CD4-positive, alpha-beta T cell (primary cell): ENCODE data around the gene SNX17. TPM values are rescaled to one million over a fixed set of nuclear protein-coding genes. Genes with fewer than 3 reads are reported as not detected.
A peak's percentile ranks its signal among the peaks of the same experiment; 100 is the strongest.
"Not testable (repeated sequence)": the region's sequence is repeated elsewhere in the genome, so short reads cannot be mapped to it uniquely, and the experiment has no call there.

Experiments
- ATAC-seq: fragments of 200-7000 bp; cut with Tn5 transposase; one replicate; pipeline ENCODE4 v1.10.0; 2022; ENCODE audit warnings: mild to moderate bottlenecking; ENCODE audit not compliant: poor library complexity
- CTCF ChIA-PET: fragments of 350-600 bp; sonication (Branson Sonifier 250); formaldehyde crosslinking; loops from one replicate; lab custom pipeline; 2021; ENCODE audit warnings: antibody characterized with exemption, inconsistent platforms; lab: Charles Lee
- POLR2A ChIA-PET: fragments of 350-600 bp; sonication (Branson Sonifier 250); formaldehyde crosslinking; loops from one replicate; lab custom pipeline; 2021; ENCODE audit warnings: antibody characterized with exemption, inconsistent platforms; lab: Charles Lee
- DNase-seq, 14 experiments: peaks; one replicate each; pipeline ENCODE4 v3.0.0-alpha.2; 2013 to 2020; ENCODE audit warnings: mixed read lengths in 2 of 14
- H3K27ac ChIP-seq, 2 donors: one replicate each; pipeline versions ENCODE4 v1.5.1 to v1.7.0; 2013; ENCODE audit warnings: low read length in 2 of 2, low read depth in 1 of 2, mild to moderate bottlenecking in 1 of 2
- H3K27me3 ChIP-seq, 2 experiments: 1 replicate in 1 of 2; 2 replicates in 1 of 2; pipeline versions ENCODE4 v1.6.1 to v1.7.0; 2013; ENCODE audit warnings: low read length in 2 of 2, control low read depth in 1 of 2, mild to moderate bottlenecking in 1 of 2, moderate library complexity in 1 of 2; ENCODE audit not compliant: insufficient read depth in 2 of 2, control insufficient read depth in 1 of 2
- H3K36me3 ChIP-seq: one replicate; pipeline ENCODE4 v1.6.1; 2013; ENCODE audit warnings: low read length, control low read depth; ENCODE audit not compliant: insufficient read depth
- H3K4me1 ChIP-seq: one replicate; pipeline ENCODE4 v1.6.1; 2013; ENCODE audit warnings: low read length, control low read depth; ENCODE audit not compliant: insufficient read depth
- H3K4me3 ChIP-seq: one replicate; pipeline ENCODE4 v1.5.1; 2013; ENCODE audit warnings: mild to moderate bottlenecking, low read length, moderate library complexity
- H3K9me3 ChIP-seq, 2 experiments: 1 replicate in 1 of 2; 2 replicates in 1 of 2; pipeline versions ENCODE4 v1.6.1 to v1.7.0; 2013; ENCODE audit warnings: low read length in 2 of 2, mild to moderate bottlenecking in 2 of 2, control low read depth in 1 of 2, moderate library complexity in 1 of 2; ENCODE audit not compliant: control insufficient read depth in 1 of 2, insufficient read depth in 1 of 2
- H3K27ac Mint-ChIP-seq: one replicate; pipeline ENCODE4 v1.8.0; 2020; ENCODE audit warnings: mixed read lengths
- H3K27me3 Mint-ChIP-seq: one replicate; pipeline ENCODE4 v1.8.0; 2021; ENCODE audit warnings: mixed read lengths
- H3K36me3 Mint-ChIP-seq: one replicate; pipeline ENCODE4 v1.8.0; 2021; ENCODE audit warnings: low read depth, mixed read lengths
- H3K4me1 Mint-ChIP-seq: one replicate; pipeline ENCODE4 v1.8.0; 2021; ENCODE audit warnings: low read depth, mixed read lengths
- H3K4me3 Mint-ChIP-seq: one replicate; pipeline ENCODE4 v1.8.0; 2020; ENCODE audit warnings: mild to moderate bottlenecking, mixed read lengths
- H3K9me3 Mint-ChIP-seq: one replicate; pipeline ENCODE4 v1.8.0; 2020; ENCODE audit warnings: mixed read lengths
- intact Hi-C, 2 experiments: fragments of 100-400 bp; cut with DNase I in 1 of 2; cut with micrococcal nuclease in 1 of 2; formaldehyde crosslinking; loops; one replicate each; pipeline versions ENCODE4 v1.15.1 to v1.9.0; 2023 to 2025; cut with DNase I, micrococcal nuclease
- total RNA-seq, 174 experiments: library from RNA in 2 of 174; stranded (reverse) in 2 of 174; gene quantifications; one replicate each; pipeline ENCODE4 v1.2.3 and lab custom pipeline; 2021 to 2026
- TF ChIP-seq, protein P1 (sequence below): fragments of 200-600 bp; IDR thresholded peaks from one replicate; pipeline ENCODE4 v1.8.0; 2022; ENCODE audit warnings: antibody characterized with exemption, mild to moderate bottlenecking

Gene SNX17
- total RNA-seq, 2 experiments from 2014 or later, result 66.3 to 67.9 TPM

DNA sequence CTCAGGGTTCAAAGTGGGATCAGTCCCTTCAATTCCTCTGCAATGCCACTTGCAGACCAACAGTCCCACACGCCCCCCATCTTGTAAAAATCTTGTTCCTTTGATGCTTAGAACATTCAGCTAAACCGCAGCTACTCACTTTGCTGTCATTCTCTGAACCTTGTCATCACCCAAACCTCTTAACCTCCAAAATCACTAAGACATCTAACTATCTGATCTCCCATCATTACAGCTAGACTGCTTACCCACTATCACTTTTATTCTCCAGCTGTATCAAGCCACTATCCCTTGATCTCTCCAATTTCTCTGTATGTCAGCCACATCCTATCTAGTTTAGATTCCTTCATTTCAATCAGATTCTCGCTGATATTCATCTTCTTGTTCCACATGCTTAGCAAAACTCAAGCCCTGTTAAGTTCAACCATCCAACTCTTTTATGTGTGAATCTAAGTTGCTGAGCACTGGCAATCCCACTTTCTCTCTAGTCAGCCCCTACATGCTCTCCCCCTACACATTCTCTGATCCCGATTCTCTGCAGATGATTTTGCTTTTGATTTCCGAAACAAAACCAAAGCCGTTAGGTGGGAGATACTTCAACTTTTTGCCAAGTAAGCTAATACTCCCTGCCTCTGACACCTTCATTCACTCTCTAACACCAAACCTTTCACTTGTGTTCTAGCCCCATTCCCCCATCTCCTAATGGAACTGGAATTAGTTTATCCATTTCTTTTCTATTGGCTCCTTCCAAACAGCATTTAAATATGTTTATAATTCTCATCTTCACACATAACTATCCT lies 18.4 kb upstream of the SNX17 start:
- no peak overlapping the region for H3K27ac ChIP-seq
- ATAC-seq (peak; percentile 3), DNase-seq (peak in 2 of 14 experiments; percentile 11 to 22)
- Mint-ChIP-seq H3K9me3 (no peaks in the 10 kb centered on the region), H3K4me3 (peak overlapping the region; percentile 35), H3K36me3 (peaks cover 42% of the 10 kb centered on the region), H3K4me1 (peaks cover 63% of the 10 kb centered on the region), H3K27me3 (no peaks in the 10 kb centered on the region), H3K27ac (peak overlapping the region; percentile 34)
- H3K36me3 ChIP-seq, result peaks cover 9% of the 10 kb centered on the region
- intact Hi-C loops, result no loop called here
- POLR2A ChIA-PET, result interaction anchor here (0.7 kb wide), 1 partner anchor 12 kb away, joined by 3 read pairs; no protein-coding TSS in a partner anchor
- H3K27me3 ChIP-seq, result no peaks in the 10 kb centered on the region
- CTCF ChIA-PET, result interaction anchor here (1.0 to 1.9 kb wide), 2 partner anchors 12 to 18 kb away, joined by 3 to 8 read pairs; partner anchors contain the start of genes EIF2B4 and SNX17
- H3K4me1 ChIP-seq, result peaks cover 36% of the 10 kb centered on the region
- TF ChIP-seq, protein P1, sequence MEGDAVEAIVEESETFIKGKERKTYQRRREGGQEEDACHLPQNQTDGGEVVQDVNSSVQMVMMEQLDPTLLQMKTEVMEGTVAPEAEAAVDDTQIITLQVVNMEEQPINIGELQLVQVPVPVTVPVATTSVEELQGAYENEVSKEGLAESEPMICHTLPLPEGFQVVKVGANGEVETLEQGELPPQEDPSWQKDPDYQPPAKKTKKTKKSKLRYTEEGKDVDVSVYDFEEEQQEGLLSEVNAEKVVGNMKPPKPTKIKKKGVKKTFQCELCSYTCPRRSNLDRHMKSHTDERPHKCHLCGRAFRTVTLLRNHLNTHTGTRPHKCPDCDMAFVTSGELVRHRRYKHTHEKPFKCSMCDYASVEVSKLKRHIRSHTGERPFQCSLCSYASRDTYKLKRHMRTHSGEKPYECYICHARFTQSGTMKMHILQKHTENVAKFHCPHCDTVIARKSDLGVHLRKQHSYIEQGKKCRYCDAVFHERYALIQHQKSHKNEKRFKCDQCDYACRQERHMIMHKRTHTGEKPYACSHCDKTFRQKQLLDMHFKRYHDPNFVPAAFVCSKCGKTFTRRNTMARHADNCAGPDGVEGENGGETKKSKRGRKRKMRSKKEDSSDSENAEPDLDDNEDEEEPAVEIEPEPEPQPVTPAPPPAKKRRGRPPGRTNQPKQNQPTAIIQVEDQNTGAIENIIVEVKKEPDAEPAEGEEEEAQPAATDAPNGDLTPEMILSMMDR, result no peak
- H3K4me3 ChIP-seq, result no peak overlapping the region
- H3K9me3 ChIP-seq, result no peaks in the 10 kb centered on the region

DNA sequence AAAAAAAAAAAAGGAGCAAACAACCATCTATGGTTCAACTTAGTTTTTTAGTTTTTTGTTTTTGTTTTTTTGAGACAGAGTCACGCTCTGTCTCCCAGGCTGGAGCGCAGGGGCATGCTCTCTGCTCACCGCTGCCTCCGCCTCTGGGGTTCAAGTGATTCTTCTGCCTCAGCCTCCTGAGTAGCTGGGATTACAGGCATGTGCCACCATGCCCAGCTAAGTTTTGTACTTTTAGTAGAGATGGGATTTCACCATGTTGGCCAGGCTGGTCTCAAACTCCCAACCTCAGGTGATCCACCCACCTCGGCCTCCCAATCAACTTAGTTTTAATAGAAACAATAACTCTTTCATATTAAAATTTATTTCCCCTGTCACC lies 17.0 kb upstream of the SNX17 start:
- not testable (repeated sequence) for ATAC-seq, H3K4me3 Mint-ChIP-seq

DNA sequence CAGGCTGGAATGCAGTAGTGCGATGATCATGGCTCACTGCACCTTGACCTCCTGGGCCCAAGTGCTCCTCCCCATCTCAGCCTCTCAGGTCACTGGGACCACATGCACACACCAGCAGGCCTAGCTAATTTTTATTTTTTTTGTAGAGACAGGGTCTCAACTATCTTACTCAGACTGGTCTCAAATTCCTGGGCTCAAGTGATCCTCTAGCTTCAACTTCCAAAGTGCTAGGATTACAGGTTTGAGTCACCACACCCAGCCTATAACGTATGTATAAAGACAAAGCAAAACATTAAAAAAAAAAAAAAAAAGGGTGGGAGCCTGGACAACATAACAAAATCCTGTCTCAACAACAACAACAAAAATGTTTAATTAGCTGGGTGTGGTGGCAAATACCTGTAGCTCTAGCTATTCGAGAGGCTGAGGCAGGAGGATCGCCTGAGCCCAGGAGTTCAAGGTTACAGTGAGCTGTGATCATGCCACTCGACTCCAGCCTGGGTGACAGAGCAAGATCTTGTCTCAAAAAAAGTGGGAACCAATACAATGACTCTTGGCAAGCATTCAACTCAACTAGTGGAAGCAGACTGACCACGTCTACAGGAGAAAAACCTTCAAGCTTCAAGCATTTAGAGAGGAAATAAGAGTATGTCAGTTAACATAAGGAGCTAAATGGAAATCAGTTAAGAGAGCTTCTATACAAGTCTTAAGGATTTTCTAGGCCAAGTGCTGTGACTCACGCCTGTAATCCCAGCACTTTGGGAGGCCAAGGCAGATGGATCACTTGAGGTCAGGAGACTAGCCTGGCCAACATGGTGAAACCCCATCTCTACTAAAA lies 16.4 kb upstream of the SNX17 start:
- no peaks in the 10 kb centered on the region for H3K27me3 Mint-ChIP-seq
- POLR2A ChIA-PET, result interaction anchor here (1.3 kb wide), 1 partner anchor 55 kb away, joined by 3 read pairs; the partner anchor contains the start of gene PPM1G
- H3K4me1 Mint-ChIP-seq, result peaks cover 70% of the 10 kb centered on the region
- H3K9me3 Mint-ChIP-seq, result no peaks in the 10 kb centered on the region
- no peaks in the 10 kb centered on the region for H3K27me3 ChIP-seq
- peaks cover 50% of the 10 kb centered on the region for H3K4me1 ChIP-seq
- TF ChIP-seq, protein P1, result no peak
- no peak overlapping the region for H3K4me3 ChIP-seq
- peaks cover 32% of the 10 kb centered on the region for H3K36me3 Mint-ChIP-seq
- no peak for DNase-seq
- no peaks in the 10 kb centered on the region for H3K9me3 ChIP-seq
- intact Hi-C loops, result no loop called here
- H3K27ac ChIP-seq, result no peak overlapping the region
- peaks cover 6% of the 10 kb centered on the region for H3K36me3 ChIP-seq
- no peak for ATAC-seq
- H3K4me3 Mint-ChIP-seq, result peak overlapping the region; percentile 71
- H3K27ac Mint-ChIP-seq, result peak overlapping the region; percentile 99
- CTCF ChIA-PET, result interaction anchor here (0.8 kb wide), 1 partner anchor 16 kb away, joined by 3 read pairs; no protein-coding TSS in a partner anchor

More for the DNA sequence above, 17.0 kb upstream of the SNX17 start:
- H3K36me3 ChIP-seq, CTCF ChIA-PET, H3K27me3 Mint-ChIP-seq, H3K27ac ChIP-seq, H3K9me3 Mint-ChIP-seq, H3K9me3 ChIP-seq, DNase-seq, H3K27me3 ChIP-seq, H3K4me3 ChIP-seq, intact Hi-C loops: not testable (repeated sequence)
- peak overlapping the region; percentile 99 for H3K27ac Mint-ChIP-seq
- H3K4me1 Mint-ChIP-seq, result peaks cover 68% of the 10 kb centered on the region
- H3K36me3 Mint-ChIP-seq, result peaks cover 33% of the 10 kb centered on the region
- POLR2A ChIA-PET, result interaction anchor here (1.3 kb wide), 1 partner anchor 56 kb away, joined by 3 read pairs; the partner anchor contains the start of gene PPM1G
- peaks cover 49% of the 10 kb centered on the region for H3K4me1 ChIP-seq
